H1 (cell line): ENCODE measurements around the gene TPPP2. TPM values are rescaled to one million over a fixed set of nuclear protein-coding genes. Genes with fewer than 3 reads are reported as not detected.
A peak's percentile ranks its signal among the peaks of the same experiment; 100 is the strongest.

Source experiments
- CTBP2 ChIP-seq: IDR thresholded peaks from 2 replicates; pipeline ENCODE4 v1.7.0; 2011; ENCODE audit warnings: borderline replicate concordance, mild to moderate bottlenecking, moderate library complexity, mixed read lengths, low read length; ENCODE audit not compliant: insufficient read depth, insufficient read length
- EZH2 ChIP-seq: fragments of 200-600 bp; sonication (generic); IDR thresholded peaks from 2 replicates; pipeline ENCODE4 v1.7.1; 2012; ENCODE audit warnings: low read depth, mild to moderate bottlenecking, moderate library complexity, low read length, inconsistent platforms; ENCODE audit not compliant: severe bottlenecking
- FOSL1 ChIP-seq: IDR thresholded peaks from 2 replicates; pipeline ENCODE4 v1.6.1; 2011; ENCODE audit warnings: mild to moderate bottlenecking, low read depth, low read length, moderate library complexity; ENCODE audit not compliant: insufficient read depth
- KDM4A ChIP-seq: IDR thresholded peaks from one replicate; pipeline ENCODE4 v1.7.1; 2012; ENCODE audit warnings: low read depth, mild to moderate bottlenecking, moderate library complexity, low read length, inconsistent platforms; ENCODE audit not compliant: severe bottlenecking
- NANOG ChIP-seq: IDR thresholded peaks from 2 replicates; pipeline ENCODE4 v1.6.1; 2011; ENCODE audit warnings: low read length, low read depth, mild to moderate bottlenecking, inconsistent platforms; ENCODE audit not compliant: insufficient read depth, poor library complexity, severe bottlenecking
- NRF1 ChIP-seq: IDR thresholded peaks from 2 replicates; pipeline ENCODE4 v1.6.1; 2011; ENCODE audit warnings: mild to moderate bottlenecking, low read depth, low read length, improper control_type of control experiment
- POU5F1 ChIP-seq: IDR thresholded peaks from 2 replicates; pipeline ENCODE4 v1.6.1; 2011; ENCODE audit warnings: low read depth, mild to moderate bottlenecking, low read length, moderate library complexity
- RFX5 ChIP-seq: IDR thresholded peaks from 2 replicates; pipeline ENCODE4 v1.6.1; 2011; ENCODE audit warnings: low read depth, low read length, improper control_type of control experiment, borderline replicate concordance
- RXRA ChIP-seq: IDR thresholded peaks from 2 replicates; pipeline ENCODE4 v1.6.1; 2011; ENCODE audit warnings: low read depth, mild to moderate bottlenecking, low read length, moderate library complexity; ENCODE audit not compliant: insufficient read depth
- SRF ChIP-seq: IDR thresholded peaks from 2 replicates; pipeline ENCODE4 v1.6.1; 2011; ENCODE audit warnings: mild to moderate bottlenecking, low read depth, low read length, moderate library complexity
- TAF7 ChIP-seq: optimal IDR thresholded peaks from 2 replicates; pipeline ENCODE3; 2011; ENCODE audit warnings: low read depth, mild to moderate bottlenecking, inconsistent platforms, low read length, moderate library complexity, borderline replicate concordance
- TBP ChIP-seq: IDR thresholded peaks from 2 replicates; pipeline ENCODE4 v1.6.1; 2011; ENCODE audit warnings: low read depth, low read length, improper control_type of control experiment
- USF2 ChIP-seq: IDR thresholded peaks from 2 replicates; pipeline ENCODE4 v1.6.1; 2011; ENCODE audit warnings: low read length, improper control_type of control experiment
- polyA plus RNA-seq, 7 experiments: library from polyadenylated mRNA; depleted of rRNA in 3 of 7; stranded (reverse) in 5 of 7; unstranded in 2 of 7; fragments of >200 nt in 5 of 7; fragments of 200-250 nt in 2 of 7; gene quantifications; 1 replicate in 5 of 7; 2 replicates in 1 of 7; 4 replicates in 1 of 7; pipeline versions ENCODE4 v1.2.1 to v1.2.3, GENCODE V29; 2011 to 2013; ENCODE audit warnings: missing spikeins in 2 of 7, mixed read lengths in 2 of 7
- total RNA-seq: library from RNA; stranded (reverse); fragmentation: NEBNext Ultra II Directional; extraction: Animal tissue kit (Norgen Biotek cat#: 25700); gene quantifications from 2 replicates; pipeline ENCODE4 v1.2.1, GENCODE V29; 2021

Gene TPPP2
- total and polyA plus RNA-seq, 2 of the 8 experiments (the other 6 are each of a cell fraction or from before 2014, with no cell fraction given) = not detected

DNA sequence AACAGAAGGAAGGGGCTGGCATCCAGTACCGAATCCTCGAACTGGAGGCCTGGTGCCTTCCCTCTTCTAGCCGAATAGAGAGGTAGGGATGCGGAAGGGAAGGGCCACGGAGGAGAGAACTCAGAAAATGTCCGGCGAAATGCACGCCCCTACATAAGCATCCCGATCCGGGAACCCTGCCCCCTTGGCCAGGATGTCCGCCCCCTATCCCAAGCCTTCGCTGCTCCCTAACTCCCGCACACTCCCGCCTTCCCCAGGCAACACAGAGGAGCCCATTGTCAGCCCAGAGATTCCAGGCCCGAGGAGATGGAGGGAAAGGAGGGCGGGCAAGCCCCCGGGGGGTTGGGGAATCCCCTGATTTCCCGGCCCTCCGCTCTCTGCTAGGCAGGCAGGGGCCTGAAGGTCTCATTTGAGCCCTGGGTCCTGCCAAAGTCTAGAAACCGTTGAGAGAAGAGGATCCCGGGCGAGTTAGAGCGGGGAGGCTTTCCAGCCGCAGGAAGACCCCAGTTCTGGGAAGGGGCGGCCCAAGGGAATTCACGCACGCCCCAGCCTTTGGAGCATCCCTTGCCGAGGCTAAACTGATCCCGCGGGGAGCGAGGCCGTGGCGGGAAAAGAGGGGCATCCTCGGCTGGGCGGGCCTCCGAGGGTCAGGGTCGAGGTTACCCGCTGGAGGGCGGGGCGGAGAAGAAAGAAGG, 39.5 kb downstream of the TPPP2 start (continued):
- TF ChIP-seq FOSL1 (no peak), TBP (peak; percentile 31; the same call in 1 of the 2 replicates), RXRA (no peak), EZH2 (no peak), RFX5 (no peak), CTBP2 (no peak), NRF1 (no peak), KDM4A (peak; percentile 4), POU5F1 (no peak), USF2 (no peak), TAF7 (peak; percentile 58), SRF (no peak), NANOG (no peak)
